BLaER1 (cell line): Measurements from ENCODE around the gene SNAP29.
A peak's percentile ranks its signal among the peaks of the same experiment; 100 is the strongest.

Experiments
- H3K27ac ChIP-seq: shearing (Covaris generic); formaldehyde crosslinking; 2 replicates; pipeline ENCODE4 v1.8.1; 2022
- H3K27me3 ChIP-seq: shearing (Covaris generic); formaldehyde crosslinking; 2 replicates; pipeline ENCODE4 v1.8.1; 2022
- H3K36me3 ChIP-seq: shearing (Covaris generic); formaldehyde crosslinking; 2 replicates; pipeline ENCODE4 v1.8.1; 2022
- H3K4me1 ChIP-seq: shearing (Covaris generic); formaldehyde crosslinking; 2 replicates; pipeline ENCODE4 v1.8.1; 2022
- H3K4me2 ChIP-seq: shearing (Covaris generic); formaldehyde crosslinking; 2 replicates; pipeline ENCODE4 v1.8.1; 2022
- H3K4me3 ChIP-seq: shearing (Covaris generic); formaldehyde crosslinking; 2 replicates; pipeline ENCODE4 v1.8.1; 2022
- H3K9ac ChIP-seq: shearing (Covaris generic); formaldehyde crosslinking; 2 replicates; pipeline ENCODE4 v1.8.1; 2022
- H3K9me3 ChIP-seq: shearing (Covaris generic); formaldehyde crosslinking; 2 replicates; pipeline ENCODE4 v1.8.1; 2022
- H4K20me1 ChIP-seq: shearing (Covaris generic); formaldehyde crosslinking; 2 replicates; pipeline ENCODE4 v1.8.1; 2022
- Cebpa-rat ChIP-seq: shearing (Covaris generic); IDR thresholded peaks from 2 replicates; pipeline ENCODE4 v1.8.1; 2022

The SNAP29 gene

GRCh38 chr22:20881231-20881630, 22.4 kb downstream of the SNAP29 start:
- H3K4me2 ChIP-seq: no peak overlapping the region
- H3K9me3 ChIP-seq: no peaks in the 10 kb centered on the region
- no peaks in the 10 kb centered on the region for H4K20me1 ChIP-seq
- no peak overlapping the region for H3K9ac ChIP-seq
- no peak for TF ChIP-seq Cebpa-rat
- peaks cover 82% of the 10 kb centered on the region for H3K36me3 ChIP-seq
- H3K4me1 ChIP-seq: peaks cover 7% of the 10 kb centered on the region
- H3K4me3 ChIP-seq: no peak overlapping the region
- no peaks in the 10 kb centered on the region for H3K27me3 ChIP-seq
- H3K27ac ChIP-seq: no peak overlapping the region

- Histone ChIP-seq H3K9me3 (no peaks in the 10 kb centered on the region), H3K27ac (no peak overlapping the region), H3K27me3 (no peaks in the 10 kb centered on the region), H3K4me3 (no peak overlapping the region), H3K4me2 (no peak overlapping the region), H4K20me1 (no peaks in the 10 kb centered on the region), H3K4me1 (no peaks in the 10 kb centered on the region), H3K36me3 (peaks cover 87% of the 10 kb centered on the region), H3K9ac (no peak overlapping the region)
- no peak for TF ChIP-seq Cebpa-rat
Observed at GRCh38 chr22:20881869-20882815, 23.3 kb downstream of the SNAP29 start.

- Histone ChIP-seq H3K27me3 (no peaks in the 10 kb centered on the region), H3K4me1 (no peaks in the 10 kb centered on the region), H3K9ac (no peak overlapping the region), H3K4me2 (no peak overlapping the region), H3K27ac (no peak overlapping the region), H4K20me1 (no peaks in the 10 kb centered on the region), H3K4me3 (no peak overlapping the region), H3K9me3 (no peaks in the 10 kb centered on the region), H3K36me3 (peaks cover 87% of the 10 kb centered on the region)
- no peak for TF ChIP-seq Cebpa-rat
Observed at GRCh38 chr22:20882855-20883254, 24.0 kb downstream of the SNAP29 start.

GRCh38 chr22:20884454-20884853, 25.6 kb downstream of the SNAP29 start:
- H3K27ac ChIP-seq: no peak overlapping the region
- H3K9me3 ChIP-seq: no peaks in the 10 kb centered on the region
- no peak overlapping the region for H3K9ac ChIP-seq
- TF ChIP-seq Cebpa-rat: no peak
- no peak overlapping the region for H3K4me2 ChIP-seq
- no peak overlapping the region for H3K4me3 ChIP-seq
- no peaks in the 10 kb centered on the region for H3K4me1 ChIP-seq
- peaks cover 94% of the 10 kb centered on the region for H3K36me3 ChIP-seq
- no peaks in the 10 kb centered on the region for H3K27me3 ChIP-seq
- H4K20me1 ChIP-seq: no peaks in the 10 kb centered on the region

- H3K9me3 ChIP-seq: no peaks in the 10 kb centered on the region
- H3K9ac ChIP-seq: peak overlapping the region; percentile 35; the same call in 1 of the 2 replicates
- no peaks in the 10 kb centered on the region for H4K20me1 ChIP-seq
- no peak overlapping the region for H3K4me2 ChIP-seq
- peaks cover 98% of the 10 kb centered on the region for H3K36me3 ChIP-seq
- H3K4me3 ChIP-seq: no peak overlapping the region
- H3K27ac ChIP-seq: no peak overlapping the region
- no peaks in the 10 kb centered on the region for H3K4me1 ChIP-seq
- no peak for TF ChIP-seq Cebpa-rat
- H3K27me3 ChIP-seq: no peaks in the 10 kb centered on the region
Observed at GRCh38 chr22:20885017-20885556, 26.3 kb downstream of the SNAP29 start.

GRCh38 chr22:20885557-20886323, 26.9 kb downstream of the SNAP29 start:
- H3K9me3 ChIP-seq: no peaks in the 10 kb centered on the region
- H3K27me3 ChIP-seq: no peaks in the 10 kb centered on the region
- no peak overlapping the region for H3K4me2 ChIP-seq
- peak overlapping the region; percentile 35; the same call in 1 of the 2 replicates for H3K9ac ChIP-seq
- no peak overlapping the region for H3K27ac ChIP-seq
- no peaks in the 10 kb centered on the region for H4K20me1 ChIP-seq
- peaks cover 95% of the 10 kb centered on the region for H3K36me3 ChIP-seq
- H3K4me3 ChIP-seq: no peak overlapping the region
- H3K4me1 ChIP-seq: no peaks in the 10 kb centered on the region
- TF ChIP-seq Cebpa-rat: no peak

GRCh38 chr22:20887375-20887774, 28.6 kb downstream of the SNAP29 start:
- H3K36me3 ChIP-seq: peaks cover 79% of the 10 kb centered on the region
- H3K27ac ChIP-seq: no peak overlapping the region

GRCh38 chr22:20889025-20889704, 30.4 kb downstream of the SNAP29 start:
- H3K36me3 ChIP-seq: peaks cover 63% of the 10 kb centered on the region
- TF ChIP-seq Cebpa-rat: no peak

More at GRCh38 chr22:20887375-20887774, 28.6 kb downstream of the SNAP29 start:
- H4K20me1 ChIP-seq: no peaks in the 10 kb centered on the region
- H3K4me1 ChIP-seq: no peaks in the 10 kb centered on the region
- no peak overlapping the region for H3K4me3 ChIP-seq
- H3K9ac ChIP-seq: no peak overlapping the region
- H3K27me3 ChIP-seq: no peaks in the 10 kb centered on the region
- no peaks in the 10 kb centered on the region for H3K9me3 ChIP-seq
- TF ChIP-seq Cebpa-rat: no peak
- no peak overlapping the region for H3K4me2 ChIP-seq

GRCh38 chr22:20889904-20890540, 31.2 kb downstream of the SNAP29 start:
- Histone ChIP-seq H3K27ac (no peak overlapping the region), H4K20me1 (no peaks in the 10 kb centered on the region), H3K4me1 (no peaks in the 10 kb centered on the region), H3K36me3 (peaks cover 54% of the 10 kb centered on the region), H3K9me3 (no peaks in the 10 kb centered on the region), H3K9ac (no peak overlapping the region), H3K4me2 (no peak overlapping the region), H3K27me3 (no peaks in the 10 kb centered on the region), H3K4me3 (no peak overlapping the region)
- no peak for TF ChIP-seq Cebpa-rat

More at GRCh38 chr22:20889025-20889704, 30.4 kb downstream of the SNAP29 start:
- Histone ChIP-seq H3K9me3 (no peaks in the 10 kb centered on the region), H4K20me1 (no peaks in the 10 kb centered on the region), H3K9ac (no peak overlapping the region), H3K27me3 (no peaks in the 10 kb centered on the region), H3K4me1 (no peaks in the 10 kb centered on the region), H3K4me3 (no peak overlapping the region), H3K27ac (no peak overlapping the region), H3K4me2 (no peak overlapping the region)
